Duodenal mucosa (tissue), 2 donors: Measurements from ENCODE around the gene MGAT2.
"Not testable (repeated sequence)": the region's sequence is repeated elsewhere in the genome, so short reads cannot be mapped to it uniquely, and the experiment has no call there.

Experiments
- H3K27ac ChIP-seq: one replicate; pipeline ENCODE4 v1.7.0; 2013; ENCODE audit warnings: low read depth, low read length
- H3K27me3 ChIP-seq, 2 donors: one replicate each; pipeline ENCODE4 v1.7.0; 2013; ENCODE audit warnings: low read length in 2 of 2, control low read depth in 1 of 2; ENCODE audit not compliant: insufficient read depth in 2 of 2, control insufficient read depth in 1 of 2
- H3K36me3 ChIP-seq, 2 donors: one replicate each; pipeline ENCODE4 v1.7.0; 2013; ENCODE audit warnings: low read length in 2 of 2, control low read depth in 1 of 2; ENCODE audit not compliant: insufficient read depth in 2 of 2, control insufficient read depth in 1 of 2
- H3K4me1 ChIP-seq, 2 donors: one replicate each; pipeline ENCODE4 v1.7.0; 2013; ENCODE audit warnings: low read length in 2 of 2, control low read depth in 1 of 2; ENCODE audit not compliant: insufficient read depth in 2 of 2, control insufficient read depth in 1 of 2
- H3K4me3 ChIP-seq, 2 donors: one replicate each; pipeline ENCODE4 v1.7.0; 2013; ENCODE audit warnings: low read length in 2 of 2, low read depth in 1 of 2
- H3K9ac ChIP-seq, 2 donors: one replicate each; pipeline ENCODE4 v1.7.0; 2013; ENCODE audit warnings: low read length in 2 of 2, low read depth in 1 of 2
- H3K9me3 ChIP-seq, 2 donors: one replicate each; pipeline ENCODE4 v1.7.0; 2013; ENCODE audit warnings: low read length in 2 of 2, control low read depth in 1 of 2; ENCODE audit not compliant: control insufficient read depth in 1 of 2

MGAT2 gene

GRCh38 chr14:49612671-49613070, 7.9 kb upstream of the MGAT2 start:
- H3K36me3 ChIP-seq = peaks cover 0 to 18% of the 10 kb centered on the region in 2 donors
- no peaks in the 10 kb centered on the region for H3K27me3 ChIP-seq
- H3K9me3 ChIP-seq = no peaks in the 10 kb centered on the region
- H3K4me1 ChIP-seq = no peaks in the 10 kb centered on the region
- H3K27ac ChIP-seq = no peak overlapping the region
- H3K4me3 ChIP-seq = no peak overlapping the region
- no peak overlapping the region for H3K9ac ChIP-seq

DNA sequence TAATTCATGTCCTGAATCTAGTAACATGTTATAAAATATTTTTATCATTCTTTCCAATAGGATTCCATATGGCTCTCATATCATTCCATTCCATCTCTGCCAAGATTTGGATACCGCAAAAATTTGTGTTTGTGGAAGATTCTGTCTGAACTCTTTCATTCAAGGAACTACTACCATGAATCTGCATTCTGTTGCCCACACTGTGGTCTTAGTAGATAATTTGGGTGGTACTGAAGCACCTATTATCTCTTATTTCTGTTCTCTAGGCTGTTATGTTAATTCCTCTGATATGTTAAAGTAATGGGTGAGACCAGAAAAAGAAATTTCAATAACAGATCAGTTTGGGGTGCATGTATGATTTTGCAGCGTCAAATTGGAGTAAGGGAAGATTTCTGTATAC, 6.4 kb upstream of the MGAT2 start:
- Histone ChIP-seq H3K4me1 (peaks cover 6 to 13% of the 10 kb centered on the region in 2 donors), H3K36me3 (peaks cover 6 to 31% of the 10 kb centered on the region in 2 donors), H3K4me3 (no peak overlapping the region), H3K27me3 (no peaks in the 10 kb centered on the region), H3K9me3 (no peaks in the 10 kb centered on the region), H3K9ac (no peak overlapping the region), H3K27ac (no peak overlapping the region)

DNA sequence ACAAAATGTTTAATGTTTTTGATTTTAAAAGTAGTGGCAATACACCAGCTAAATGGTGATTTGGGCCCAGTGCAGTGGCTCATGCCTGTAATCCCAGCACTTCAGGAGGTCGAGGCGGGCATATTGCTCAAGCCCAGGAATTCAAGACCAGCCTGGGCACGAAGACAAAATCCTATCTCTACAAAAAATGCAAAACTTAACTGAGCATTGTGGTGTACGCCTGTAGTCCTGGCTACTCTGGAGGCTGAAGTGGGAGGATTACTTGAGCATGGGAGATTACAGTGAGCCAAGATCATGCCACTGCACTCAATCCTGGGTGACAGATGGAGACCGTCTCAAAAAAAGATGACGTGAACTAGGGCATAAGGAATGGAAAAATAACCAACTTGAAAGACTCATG, 4.8 kb upstream of the MGAT2 start:
- H3K36me3 ChIP-seq = peaks cover 6 to 28% of the 10 kb centered on the region in 2 donors
- H3K27me3 ChIP-seq = no peaks in the 10 kb centered on the region
- H3K27ac ChIP-seq = no peak overlapping the region
- H3K4me3 ChIP-seq = no peak overlapping the region
- no peak overlapping the region for H3K9ac ChIP-seq
- peaks cover 6 to 13% of the 10 kb centered on the region in 2 donors for H3K4me1 ChIP-seq
- H3K9me3 ChIP-seq = no peaks in the 10 kb centered on the region

GRCh38 chr14:49617852-49618519, 2.6 kb upstream of the MGAT2 start:
- peaks cover 6 to 28% of the 10 kb centered on the region in 2 donors for H3K36me3 ChIP-seq
- H3K9me3 ChIP-seq = no peaks in the 10 kb centered on the region
- H3K9ac ChIP-seq = no peak overlapping the region
- no peaks in the 10 kb centered on the region for H3K27me3 ChIP-seq
- no peak overlapping the region for H3K4me3 ChIP-seq
- H3K27ac ChIP-seq = no peak overlapping the region
- H3K4me1 ChIP-seq = peaks cover 19 to 22% of the 10 kb centered on the region in 2 donors

GRCh38 chr14:49619273-49619672, 1.3 kb upstream of the MGAT2 start:
- H3K9me3 ChIP-seq, H3K27me3 ChIP-seq, H3K27ac ChIP-seq: not testable (repeated sequence)
- H3K4me3 ChIP-seq = peak overlapping the region; percentile 85 to 95
- peak overlapping the region; percentile 92 to 100 for H3K9ac ChIP-seq
- H3K36me3 ChIP-seq = peaks cover 6 to 27% of the 10 kb centered on the region in 2 donors
- H3K4me1 ChIP-seq = peaks cover 26 to 32% of the 10 kb centered on the region in 2 donors

- Histone ChIP-seq H3K9me3 (no peaks in the 10 kb centered on the region), H3K27me3 (no peaks in the 10 kb centered on the region), H3K4me3 (peak overlapping the region; percentile 85 to 95), H3K27ac (peak overlapping the region; percentile 99), H3K36me3 (peaks cover 6 to 24% of the 10 kb centered on the region in 2 donors), H3K9ac (peak overlapping the region; percentile 92 to 100), H3K4me1 (peaks cover 26 to 32% of the 10 kb centered on the region in 2 donors)
These were observed 869 bp upstream of the MGAT2 start for GRCh38 chr14:49619730-49620129.

DNA sequence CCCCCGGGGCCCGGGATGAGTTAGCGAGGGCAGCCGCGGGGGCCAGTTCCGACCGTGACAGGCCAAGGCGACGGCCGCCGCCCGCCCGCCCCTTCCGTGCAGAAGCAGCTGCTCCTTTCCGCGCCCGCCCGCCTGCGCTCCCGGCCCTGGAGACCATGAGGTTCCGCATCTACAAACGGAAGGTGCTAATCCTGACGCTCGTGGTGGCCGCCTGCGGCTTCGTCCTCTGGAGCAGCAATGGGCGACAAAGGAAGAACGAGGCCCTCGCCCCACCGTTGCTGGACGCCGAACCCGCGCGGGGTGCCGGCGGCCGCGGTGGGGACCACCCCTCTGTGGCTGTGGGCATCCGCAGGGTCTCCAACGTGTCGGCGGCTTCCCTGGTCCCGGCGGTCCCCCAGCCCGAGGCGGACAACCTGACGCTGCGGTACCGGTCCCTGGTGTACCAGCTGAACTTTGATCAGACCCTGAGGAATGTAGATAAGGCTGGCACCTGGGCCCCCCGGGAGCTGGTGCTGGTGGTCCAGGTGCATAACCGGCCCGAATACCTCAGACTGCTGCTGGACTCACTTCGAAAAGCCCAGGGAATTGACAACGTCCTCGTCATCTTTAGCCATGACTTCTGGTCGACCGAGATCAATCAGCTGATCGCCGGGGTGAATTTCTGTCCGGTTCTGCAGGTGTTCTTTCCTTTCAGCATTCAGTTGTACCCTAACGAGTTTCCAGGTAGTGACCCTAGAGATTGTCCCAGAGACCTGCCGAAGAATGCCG, 699 bp downstream of the MGAT2 start:
- Histone ChIP-seq H3K4me1 (peaks cover 26 to 32% of the 10 kb centered on the region in 2 donors), H3K36me3 (peaks cover 6 to 24% of the 10 kb centered on the region in 2 donors), H3K9me3 (no peaks in the 10 kb centered on the region), H3K4me3 (peak overlapping the region; percentile 85 to 95), H3K27ac (peak overlapping the region; percentile 99), H3K27me3 (no peaks in the 10 kb centered on the region), H3K9ac (peak overlapping the region; percentile 92 to 94)

DNA sequence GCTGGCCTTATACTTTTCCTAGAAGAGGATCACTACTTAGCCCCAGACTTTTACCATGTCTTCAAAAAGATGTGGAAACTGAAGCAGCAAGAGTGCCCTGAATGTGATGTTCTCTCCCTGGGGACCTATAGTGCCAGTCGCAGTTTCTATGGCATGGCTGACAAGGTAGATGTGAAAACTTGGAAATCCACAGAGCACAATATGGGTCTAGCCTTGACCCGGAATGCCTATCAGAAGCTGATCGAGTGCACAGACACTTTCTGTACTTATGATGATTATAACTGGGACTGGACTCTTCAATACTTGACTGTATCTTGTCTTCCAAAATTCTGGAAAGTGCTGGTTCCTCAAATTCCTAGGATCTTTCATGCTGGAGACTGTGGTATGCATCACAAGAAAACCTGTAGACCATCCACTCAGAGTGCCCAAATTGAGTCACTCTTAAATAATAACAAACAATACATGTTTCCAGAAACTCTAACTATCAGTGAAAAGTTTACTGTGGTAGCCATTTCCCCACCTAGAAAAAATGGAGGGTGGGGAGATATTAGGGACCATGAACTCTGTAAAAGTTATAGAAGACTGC, 1.5 kb downstream of the MGAT2 start:
- Histone ChIP-seq H3K27me3 (no peaks in the 10 kb centered on the region), H3K4me1 (peaks cover 26 to 32% of the 10 kb centered on the region in 2 donors), H3K4me3 (peak overlapping the region; percentile 85 to 95), H3K9me3 (no peaks in the 10 kb centered on the region), H3K9ac (peak overlapping the region; percentile 92 to 94), H3K36me3 (peaks cover 6 to 19% of the 10 kb centered on the region in 2 donors), H3K27ac (no peak overlapping the region)

- H3K27ac ChIP-seq = peak overlapping the region; percentile 3
- peak overlapping the region in 1 of 2 donors; percentile 92 for H3K9ac ChIP-seq
These were observed 2.8 kb downstream of the MGAT2 start for GRCh38 chr14:49623387-49623786.

More at GRCh38 chr14:49623387-49623786, 2.8 kb downstream of the MGAT2 start:
- Histone ChIP-seq H3K4me3 (peak overlapping the region; percentile 85 to 95), H3K27me3 (no peaks in the 10 kb centered on the region), H3K36me3 (peaks cover under 1 to 6% of the 10 kb centered on the region in 2 donors), H3K4me1 (peaks cover 25 to 26% of the 10 kb centered on the region in 2 donors), H3K9me3 (no peaks in the 10 kb centered on the region)
